HG02588 (cell line): ENCODE data around the gene ISG20L2.

Experiments
- ATAC-seq: cut with Tn5 transposase; IDR thresholded peaks from one replicate; pipeline ENCODE4 v1.9.1; 2021; ENCODE audit warnings: mild to moderate bottlenecking, moderate library complexity; ENCODE audit not compliant: unreplicated experiment

Gene ISG20L2

DNA sequence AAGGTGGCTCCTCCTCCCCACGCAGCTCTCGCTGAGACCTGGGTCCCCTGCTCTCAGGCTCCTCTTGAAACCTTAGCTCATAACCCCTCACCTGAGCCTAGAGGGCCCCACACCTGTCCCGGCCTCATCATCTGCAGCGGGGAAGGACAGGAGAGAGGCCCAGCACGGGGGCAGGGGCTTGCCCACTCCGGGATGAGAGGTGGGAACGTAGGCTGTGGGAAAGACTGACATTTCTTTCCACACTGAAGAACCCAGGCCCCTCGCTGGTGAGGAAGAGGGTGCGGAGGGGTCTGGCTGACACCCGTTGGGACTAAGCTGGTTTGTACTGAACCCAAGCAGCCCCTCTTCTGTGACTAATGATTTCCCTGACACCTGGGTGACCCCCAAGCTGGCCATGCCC is 37.4 kb downstream of the ISG20L2 start:
- no peak for ATAC-seq

DNA sequence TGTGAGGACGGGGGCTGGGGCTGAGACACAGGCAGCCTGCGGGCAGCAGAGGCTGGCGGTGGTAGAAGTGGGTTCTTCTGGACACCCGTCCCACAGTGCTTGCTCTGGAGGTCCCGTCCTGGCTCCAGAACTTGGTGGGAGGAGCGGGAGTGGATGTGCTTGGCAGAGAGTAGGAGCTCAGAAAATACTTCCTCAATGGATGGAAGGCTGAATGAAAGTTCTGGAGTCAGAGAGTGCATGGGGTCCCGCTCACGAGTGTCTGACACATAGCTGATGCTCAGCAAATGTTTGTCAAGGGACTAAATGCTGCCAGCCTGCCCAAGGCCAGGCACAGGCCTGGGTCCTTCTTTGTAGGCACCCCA is 37.9 kb downstream of the ISG20L2 start:
- ATAC-seq: no peak

DNA sequence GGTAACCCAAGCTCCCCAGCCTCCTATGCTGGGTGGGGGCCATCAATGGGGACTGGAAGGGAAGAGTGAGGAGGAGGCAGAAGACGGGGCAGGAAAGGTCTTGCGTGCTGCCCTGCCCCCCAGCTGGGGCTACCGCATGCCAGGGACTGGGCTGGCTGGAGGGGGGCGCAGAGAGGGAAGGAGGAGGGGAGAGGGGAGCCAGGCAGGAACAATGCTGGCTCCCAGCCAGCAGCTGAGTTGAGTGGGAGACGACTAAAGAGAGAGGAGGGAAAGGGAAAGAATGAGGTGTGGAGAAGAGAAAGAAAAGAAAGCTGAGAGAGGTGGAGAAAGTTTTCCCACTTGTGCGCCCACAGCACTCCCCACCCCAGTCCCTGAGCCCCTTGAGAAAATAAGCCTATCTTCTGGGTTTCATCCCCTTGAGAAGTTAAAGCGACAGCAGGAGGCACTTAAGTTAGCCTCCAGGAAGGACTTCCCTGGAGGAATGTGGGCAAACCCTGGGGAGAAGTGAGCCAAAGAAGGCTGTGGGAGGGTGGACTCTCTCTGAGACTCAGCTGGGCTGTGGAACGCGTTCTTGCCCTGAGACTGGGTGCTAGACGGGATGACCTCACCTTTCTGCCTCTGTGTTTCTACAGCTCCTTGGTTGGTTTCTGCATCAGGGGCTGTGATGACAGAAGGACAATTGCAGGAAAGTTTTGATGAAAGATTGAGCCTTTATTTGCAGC is 38.5 kb downstream of the ISG20L2 start:
- no peak for ATAC-seq

DNA sequence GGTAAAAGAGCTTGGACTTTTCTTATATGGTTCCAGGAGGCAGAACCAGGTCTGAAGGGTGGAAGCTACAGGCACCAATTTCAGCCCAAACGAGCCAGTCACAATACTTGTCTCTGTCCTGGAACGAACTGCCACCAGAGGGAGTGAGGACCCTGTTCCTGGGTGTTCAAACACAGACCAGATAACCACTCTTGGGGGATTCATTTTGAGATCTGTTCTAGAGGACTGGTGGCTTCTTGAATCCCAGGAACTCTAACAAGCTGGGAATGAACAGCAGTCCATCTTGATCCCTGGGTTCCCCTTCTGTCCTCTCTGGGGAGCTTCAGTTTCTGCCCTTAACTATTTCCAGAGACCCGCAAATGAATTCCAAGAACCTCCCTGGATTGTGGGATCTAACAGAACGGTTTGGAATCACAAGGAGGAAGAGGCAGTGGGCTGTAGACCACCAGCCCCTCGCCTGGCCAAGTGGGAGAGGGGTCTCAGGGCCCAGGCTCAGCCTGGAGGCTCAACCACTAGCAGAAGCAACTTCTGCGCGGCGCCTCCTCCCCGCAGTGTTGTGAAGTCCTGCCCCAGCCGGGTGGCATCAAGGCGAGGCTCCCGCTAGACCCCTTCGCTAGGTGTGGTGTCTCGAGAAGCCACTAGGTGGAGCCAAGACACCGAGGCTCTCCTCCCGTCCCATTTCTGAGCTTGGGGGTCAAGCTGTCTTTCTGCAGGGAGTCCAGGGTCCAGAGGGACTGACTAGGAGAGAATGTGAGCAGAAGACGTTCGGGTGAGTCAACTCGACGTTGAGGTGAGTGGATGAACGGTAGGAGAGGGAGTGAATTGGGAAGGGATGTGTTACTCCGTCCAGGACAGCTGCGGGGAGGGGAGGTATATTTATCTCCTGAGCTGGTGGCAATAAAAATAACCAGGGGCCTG is 39.3 kb downstream of the ISG20L2 start:
- peak; percentile 62 for ATAC-seq

DNA sequence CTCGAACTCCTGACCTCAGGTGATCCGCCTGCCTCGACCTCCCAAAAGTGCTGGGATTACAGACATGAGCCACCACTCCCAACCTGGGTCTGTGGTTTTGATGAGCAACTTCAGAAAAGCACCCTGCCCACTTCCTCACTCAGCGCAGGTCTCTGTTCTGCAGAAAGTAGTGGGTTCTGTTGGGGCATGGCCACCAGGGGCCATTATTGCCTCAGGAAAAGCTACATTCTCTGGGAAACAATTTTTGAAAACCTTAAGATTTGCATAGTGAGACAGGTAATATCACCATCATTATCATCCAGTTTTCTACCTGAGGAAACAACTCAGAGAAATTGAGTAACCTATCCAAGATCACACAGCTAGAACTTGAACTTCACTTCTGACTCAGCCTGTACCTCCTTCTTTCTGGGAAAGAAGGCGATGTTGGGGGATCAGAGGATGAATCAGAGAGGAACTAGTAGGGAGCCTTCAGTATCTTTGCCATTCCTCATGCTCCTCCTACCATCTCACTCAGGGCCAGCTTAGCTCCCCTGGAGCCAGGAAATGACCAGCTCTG is 44.3 kb downstream of the ISG20L2 start:
- ATAC-seq: no peak

DNA sequence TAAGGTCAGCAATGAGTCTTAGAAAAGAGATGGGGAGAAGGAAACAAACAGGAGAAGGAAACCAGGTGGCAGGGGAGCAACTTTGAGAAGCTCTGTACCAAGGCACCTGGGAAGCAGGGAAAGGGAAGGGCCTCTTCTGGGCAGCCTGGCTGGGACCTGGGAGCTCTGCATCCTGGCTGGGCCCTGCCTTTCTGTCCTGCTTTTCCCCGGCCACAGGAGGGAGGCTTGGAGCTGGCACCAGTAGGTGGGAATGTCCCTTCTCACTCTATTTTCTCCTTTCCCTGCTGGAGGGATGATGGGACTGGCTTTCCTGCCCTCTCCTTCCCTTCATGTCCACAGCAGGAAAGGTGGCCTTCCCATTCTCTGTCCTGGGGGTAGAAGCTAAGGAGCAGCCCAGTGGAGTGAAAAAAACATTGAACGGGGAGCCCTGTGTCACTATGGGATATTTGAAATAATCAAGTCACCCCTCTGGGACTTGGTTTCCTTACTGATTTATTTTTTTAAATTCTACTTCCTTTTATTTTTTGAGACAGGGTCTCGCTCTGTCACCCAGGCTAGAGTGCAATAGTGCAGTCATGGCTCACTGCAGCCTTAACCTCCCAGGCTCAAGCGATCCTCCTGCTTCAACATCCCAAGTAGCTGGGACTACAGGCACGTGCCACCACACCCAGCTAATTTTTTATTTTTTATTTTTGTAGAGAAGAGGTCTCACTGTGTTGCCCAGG is 46.2 kb downstream of the ISG20L2 start:
- ATAC-seq: no peak

DNA sequence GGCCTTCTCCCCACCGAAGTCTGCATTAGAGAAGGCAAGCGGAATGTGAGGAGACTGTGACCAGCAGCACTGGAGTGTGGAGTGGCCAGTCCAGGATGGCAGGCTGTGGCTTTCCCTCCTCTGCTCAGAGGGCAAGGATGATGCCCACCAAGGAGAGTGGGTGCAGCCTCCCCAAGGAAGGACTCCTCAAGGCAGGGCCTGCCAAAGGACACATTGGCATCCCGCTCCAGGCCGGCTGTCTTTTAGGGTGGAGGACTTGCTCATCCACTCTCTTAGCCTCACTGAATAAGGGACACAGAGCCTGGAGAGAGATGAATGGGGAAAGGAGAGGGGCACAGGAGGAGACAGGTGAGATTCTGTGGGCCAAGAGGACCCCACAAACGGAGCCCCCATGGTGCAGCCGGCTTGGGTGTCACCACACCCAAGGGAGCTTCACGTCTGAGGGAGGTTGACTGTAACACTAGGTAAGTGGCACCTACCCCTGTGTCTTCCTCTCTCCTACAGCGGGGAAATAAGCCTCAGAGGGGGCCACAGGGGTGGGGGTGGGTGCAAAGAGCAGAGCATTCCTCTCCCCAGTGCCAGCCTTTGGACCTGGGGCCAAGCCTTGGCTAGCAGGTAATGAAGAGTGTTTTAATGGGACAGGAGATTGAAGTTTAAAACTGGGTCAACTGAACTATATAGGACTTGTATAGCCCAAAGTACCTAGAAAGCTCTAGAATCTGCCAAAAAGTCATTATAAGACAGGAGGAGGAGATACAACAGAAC is 47.2 kb downstream of the ISG20L2 start:
- no peak for ATAC-seq

DNA sequence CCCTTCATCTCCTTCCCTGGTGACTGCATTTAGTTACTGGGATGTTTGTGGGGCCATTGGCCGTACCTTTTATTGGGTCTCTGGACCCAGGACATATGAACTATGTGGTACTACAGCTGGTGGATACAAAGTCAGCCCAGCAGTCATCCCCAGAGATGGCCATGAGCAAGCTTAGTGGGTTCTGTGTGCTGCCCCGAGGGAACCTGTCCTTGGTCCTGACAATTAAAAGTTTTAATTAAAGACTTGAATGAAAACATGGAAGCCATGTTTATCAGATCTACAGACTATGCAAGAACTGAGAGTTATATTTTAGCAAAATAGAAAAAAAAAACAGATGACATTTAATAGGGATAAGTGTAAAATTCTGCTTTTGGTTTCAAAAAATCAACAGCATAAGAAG is 48.5 kb downstream of the ISG20L2 start:
- ATAC-seq: no peak

DNA sequence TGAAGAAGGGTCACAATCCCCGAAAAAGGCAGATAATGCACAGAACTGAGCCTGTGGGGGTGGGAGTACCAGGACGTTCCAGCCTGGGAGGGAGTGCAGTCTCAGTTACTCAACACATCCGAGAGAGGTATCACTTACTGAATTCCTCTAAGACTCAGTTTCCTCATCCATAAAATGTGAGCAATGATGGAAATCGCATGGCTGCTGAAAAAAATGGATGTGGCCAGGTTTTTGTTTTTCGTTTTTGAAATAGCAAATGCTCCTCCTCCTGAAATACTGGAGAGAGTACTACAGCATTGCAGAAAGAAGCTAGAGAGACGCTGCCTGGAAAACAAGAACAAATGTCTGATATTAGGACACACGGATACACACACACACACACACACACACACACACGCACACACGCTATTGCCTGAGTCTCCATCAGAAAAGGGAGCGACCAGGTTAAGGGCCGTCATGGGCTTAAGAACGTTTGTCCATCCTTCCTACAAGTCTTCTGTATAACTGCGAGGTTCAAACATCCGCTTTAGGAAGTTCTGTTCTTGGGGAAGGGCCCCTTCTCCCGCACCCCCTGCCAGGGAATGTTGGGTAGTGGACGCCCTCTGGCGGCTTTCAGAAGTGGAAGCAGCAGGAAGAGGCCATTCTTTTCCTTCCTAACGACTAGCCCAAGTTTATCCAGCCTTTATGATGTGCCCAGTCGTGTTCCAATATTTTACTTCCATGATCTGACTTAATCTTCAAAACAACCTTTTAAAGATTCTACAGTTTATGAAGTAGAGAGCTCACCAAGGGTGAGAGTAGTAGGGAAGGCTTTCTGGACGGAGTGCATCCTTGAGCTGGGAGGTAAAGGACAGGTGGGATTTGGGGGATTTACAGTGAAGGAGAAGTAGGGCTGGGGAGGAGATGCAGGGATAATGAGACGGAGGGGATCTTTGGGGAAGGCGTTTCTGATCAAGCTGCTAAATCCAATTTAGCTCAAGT is 50.7 kb downstream of the ISG20L2 start:
- no peak for ATAC-seq

DNA sequence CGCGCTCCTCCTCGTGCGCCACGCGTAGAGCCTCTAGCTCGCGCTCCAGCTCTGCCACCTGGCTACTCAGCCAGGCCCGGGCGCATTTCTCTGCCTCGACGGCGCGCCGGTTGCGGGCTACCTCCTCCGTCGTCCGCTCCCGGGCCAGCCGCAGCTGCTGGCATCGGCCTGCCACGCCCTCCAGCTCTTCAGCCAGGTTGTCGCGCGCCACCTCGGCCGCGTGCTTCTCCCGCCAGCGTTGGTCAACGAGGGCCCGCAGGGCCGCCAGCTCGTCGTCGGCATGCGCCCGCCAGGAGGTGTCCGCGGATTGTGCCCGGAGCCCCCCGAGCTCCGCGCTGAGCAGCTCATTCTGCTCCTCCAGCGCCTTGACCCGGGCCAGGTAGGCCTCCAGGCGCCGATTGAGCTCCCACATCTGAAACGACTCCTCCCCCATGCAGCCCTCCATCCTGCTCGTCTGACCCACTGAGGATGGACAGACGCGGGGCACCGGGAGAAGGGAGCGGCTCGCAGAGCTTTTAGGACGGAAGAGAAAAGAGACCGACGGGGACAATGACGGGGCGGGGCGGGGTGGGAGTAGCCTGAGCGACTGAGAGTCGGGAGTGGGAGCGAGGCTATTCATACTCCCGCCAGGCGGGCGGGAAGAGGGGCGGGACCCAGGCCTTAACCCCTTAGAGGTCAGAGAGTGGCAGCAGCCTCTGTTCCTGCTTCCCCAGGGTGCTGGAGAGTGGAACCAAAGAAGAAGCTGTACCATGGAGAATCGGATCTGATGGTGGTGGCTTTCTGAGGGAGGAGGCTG is 51.5 kb downstream of the ISG20L2 start, which contains the start of gene NES:
TSS of gene NES (minus strand) at position 588 of the 796 bp plus-strand sequence. CDS start at position 445, 143 bp downstream.
- ATAC-seq: no peak

DNA sequence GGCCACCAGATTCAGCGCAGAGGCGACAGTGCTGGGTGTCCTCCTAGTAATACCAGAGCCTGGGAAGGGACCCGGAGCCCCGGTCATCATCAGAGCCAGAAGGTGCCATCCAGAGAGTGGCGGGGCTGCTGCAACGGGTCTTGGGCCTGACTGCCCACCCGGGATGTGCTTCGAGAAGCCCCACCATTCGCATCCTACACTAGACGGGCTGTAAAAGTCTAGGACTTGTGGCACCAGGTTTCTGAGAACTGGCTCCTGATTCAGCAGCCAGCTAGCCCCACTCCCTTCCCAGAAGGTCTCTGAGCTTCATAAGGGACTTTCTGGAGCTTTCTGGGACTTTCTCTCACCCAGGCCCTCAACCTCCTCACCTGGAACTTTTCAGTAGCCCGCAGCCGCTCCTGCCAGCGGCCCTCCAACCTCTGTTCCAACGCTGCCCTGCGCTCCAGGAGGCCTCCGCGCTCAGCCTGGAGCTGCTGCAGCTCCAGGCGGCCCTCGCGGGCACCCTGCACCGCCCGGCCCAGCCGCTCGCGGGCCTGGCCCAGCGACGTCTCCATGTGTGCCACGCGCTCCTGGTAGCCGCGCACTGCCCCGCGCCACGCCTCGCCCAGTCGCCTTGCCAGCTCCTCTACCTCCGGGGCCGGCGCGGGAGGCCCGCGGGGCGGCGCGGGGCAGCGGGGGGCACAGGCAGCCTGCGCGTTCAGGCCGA is 52.3 kb downstream of the ISG20L2 start:
- no peak for ATAC-seq

DNA sequence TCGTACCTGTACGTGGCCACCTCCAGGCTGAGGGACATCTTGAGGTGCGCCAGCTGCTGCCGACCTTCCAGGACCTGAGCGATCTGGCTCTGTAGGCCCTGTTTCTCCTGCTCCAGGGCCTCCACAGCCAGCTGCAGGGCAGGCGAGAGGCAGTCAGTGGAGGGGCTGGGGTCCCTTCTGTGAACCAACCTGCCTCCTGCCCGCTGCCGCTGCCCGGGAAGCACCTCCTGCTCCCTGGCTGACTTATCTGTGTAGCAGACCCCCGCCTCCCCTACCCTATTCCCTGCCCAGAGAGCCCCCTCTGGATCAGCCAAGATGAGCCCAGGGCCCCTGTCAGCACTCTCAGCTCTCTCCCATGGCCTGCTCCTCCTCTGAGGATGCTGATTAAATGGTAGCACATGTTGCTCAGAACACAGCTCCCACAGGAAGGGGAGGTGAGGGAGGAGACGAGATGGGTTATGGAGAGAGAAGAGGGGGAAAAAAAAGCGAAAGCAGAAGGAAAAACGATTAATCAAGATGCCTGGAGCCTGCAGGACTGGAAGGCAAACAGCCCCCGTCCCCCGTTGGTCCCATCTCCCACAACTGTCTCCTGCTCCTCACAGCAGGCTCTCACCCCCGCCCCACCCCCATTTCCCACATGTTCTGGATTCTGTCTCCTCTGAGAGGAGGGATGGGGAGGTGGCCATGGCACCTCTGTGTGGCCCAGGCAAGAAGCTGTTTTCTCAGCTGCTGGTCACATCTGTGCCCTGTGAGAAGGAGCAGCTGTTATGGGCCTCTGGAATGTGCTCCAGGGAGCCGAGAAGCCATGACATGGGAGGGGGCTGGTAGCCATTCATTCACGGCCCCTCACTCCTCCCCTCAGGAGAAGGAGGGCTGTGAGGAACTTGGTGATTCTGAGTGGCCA is 53.1 kb downstream of the ISG20L2 start:
- ATAC-seq: no peak

DNA sequence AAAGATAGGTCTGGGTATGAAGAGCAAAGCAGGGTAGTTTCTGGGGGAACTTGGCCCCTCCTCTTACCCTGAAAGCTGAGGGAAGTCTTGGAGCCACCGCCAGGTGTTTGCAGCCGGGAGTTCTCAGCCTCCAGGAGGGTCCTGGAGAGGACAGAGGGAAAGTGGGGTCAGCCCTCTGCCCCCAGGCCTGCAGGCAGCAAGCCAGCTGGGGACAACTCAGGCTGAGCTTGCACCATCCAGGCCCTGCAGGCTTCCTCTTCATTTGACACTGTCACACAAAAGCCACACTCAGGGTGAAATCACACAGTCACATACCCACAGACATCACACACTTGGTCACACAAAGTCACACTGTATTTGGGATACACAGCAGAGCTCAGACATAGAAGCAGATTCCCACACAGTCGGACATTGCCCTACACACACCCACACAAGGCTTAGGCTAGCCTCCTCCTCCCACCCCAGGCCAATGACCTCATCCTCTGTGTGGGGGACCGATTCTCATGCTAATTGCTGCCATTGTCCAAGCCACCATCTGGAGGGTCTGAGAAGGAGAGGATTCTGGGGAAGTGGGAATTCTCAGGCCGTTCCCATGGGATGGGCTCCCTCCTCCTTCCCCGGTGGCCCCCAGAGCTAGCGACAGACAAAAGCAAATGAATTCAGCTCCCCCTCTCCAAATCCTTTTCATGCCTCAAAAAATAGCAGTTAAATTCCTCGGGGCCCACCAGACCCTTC is 55.0 kb downstream of the ISG20L2 start:
- ATAC-seq: no peak
